Raji (cell line): ENCODE measurements around the gene CILP.

Experiments
- POLR2A ChIP-seq: IDR thresholded peaks from 2 replicates; pipeline ENCODE4 v1.6.1; 2011; ENCODE audit warnings: low read depth, low read length, control low read depth; ENCODE audit not compliant: insufficient read depth

The CILP gene

DNA sequence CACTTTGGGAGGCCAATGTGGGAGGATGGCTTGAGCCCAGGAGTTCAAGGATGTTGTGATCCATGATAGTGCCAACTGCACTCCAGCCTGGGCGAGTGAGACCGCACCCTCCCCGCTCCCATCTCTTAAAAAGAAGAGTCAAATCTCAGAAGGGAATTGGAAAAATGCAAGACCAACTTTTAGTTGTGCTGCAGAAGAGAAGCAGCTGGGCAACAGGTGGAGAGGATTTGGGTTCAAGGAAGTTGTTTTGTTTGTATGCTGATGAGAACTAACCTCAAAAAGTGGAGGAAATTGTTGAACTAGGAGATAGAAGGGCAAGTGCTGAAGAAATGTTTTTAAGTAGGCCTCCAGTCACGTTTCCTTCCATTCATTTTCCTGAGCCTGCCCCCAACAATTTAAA is 64.8 kb downstream of the CILP start:
- no peak for TF ChIP-seq POLR2A
